ENCODE data around the gene SRPK2.

DNA sequence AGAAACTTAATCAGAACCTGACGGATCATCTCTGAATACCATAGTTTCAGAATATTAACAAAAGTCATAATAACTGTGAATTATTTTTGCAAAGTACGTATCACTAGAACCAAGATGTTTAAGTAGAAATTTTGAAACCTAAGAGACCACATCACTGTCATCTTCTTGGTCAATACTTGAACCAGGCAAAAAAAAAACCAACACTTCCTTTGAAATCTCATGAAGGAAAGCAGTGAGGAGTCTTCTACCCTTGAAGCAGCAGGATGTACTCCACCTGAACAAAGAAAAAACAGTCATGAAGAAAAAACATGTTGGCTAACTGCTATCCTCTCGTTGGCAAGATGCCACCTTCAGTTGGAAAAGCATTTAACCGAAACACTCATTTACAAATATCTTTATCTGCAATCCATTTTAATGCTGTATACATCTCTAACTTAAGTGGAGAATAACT, 82.4 kb downstream of the SRPK2 start:
- TF ChIP-seq, protein P1, sequence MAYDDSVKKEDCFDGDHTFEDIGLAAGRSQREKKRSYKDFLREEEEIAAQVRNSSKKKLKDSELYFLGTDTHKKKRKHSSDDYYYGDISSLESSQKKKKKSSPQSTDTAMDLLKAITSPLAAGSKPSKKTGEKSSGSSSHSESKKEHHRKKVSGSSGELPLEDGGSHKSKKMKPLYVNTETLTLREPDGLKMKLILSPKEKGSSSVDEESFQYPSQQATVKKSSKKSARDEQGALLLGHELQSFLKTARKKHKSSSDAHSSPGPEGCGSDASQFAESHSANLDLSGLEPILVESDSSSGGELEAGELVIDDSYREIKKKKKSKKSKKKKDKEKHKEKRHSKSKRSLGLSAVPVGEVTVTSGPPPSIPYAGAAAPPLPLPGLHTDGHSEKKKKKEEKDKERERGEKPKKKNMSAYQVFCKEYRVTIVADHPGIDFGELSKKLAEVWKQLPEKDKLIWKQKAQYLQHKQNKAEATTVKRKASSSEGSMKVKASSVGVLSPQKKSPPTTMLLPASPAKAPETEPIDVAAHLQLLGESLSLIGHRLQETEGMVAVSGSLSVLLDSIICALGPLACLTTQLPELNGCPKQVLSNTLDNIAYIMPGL (CRISPR knock-in tag; IDR thresholded peaks at IDR 0.05), result no peak
- no peak for TF ChIP-seq ESRRA (CRISPR knock-in tag; IDR thresholded peaks at IDR 0.05; ENCODE audit: borderline replicate concordance)
- TF ChIP-seq, protein P2, sequence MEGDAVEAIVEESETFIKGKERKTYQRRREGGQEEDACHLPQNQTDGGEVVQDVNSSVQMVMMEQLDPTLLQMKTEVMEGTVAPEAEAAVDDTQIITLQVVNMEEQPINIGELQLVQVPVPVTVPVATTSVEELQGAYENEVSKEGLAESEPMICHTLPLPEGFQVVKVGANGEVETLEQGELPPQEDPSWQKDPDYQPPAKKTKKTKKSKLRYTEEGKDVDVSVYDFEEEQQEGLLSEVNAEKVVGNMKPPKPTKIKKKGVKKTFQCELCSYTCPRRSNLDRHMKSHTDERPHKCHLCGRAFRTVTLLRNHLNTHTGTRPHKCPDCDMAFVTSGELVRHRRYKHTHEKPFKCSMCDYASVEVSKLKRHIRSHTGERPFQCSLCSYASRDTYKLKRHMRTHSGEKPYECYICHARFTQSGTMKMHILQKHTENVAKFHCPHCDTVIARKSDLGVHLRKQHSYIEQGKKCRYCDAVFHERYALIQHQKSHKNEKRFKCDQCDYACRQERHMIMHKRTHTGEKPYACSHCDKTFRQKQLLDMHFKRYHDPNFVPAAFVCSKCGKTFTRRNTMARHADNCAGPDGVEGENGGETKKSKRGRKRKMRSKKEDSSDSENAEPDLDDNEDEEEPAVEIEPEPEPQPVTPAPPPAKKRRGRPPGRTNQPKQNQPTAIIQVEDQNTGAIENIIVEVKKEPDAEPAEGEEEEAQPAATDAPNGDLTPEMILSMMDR (IDR thresholded peaks at IDR 0.05), result no peak
- TF ChIP-seq NFATC4 (CRISPR knock-in tag; IDR thresholded peaks at IDR 0.05), result no peak
- no peak for TF ChIP-seq NFYB (CRISPR knock-in tag; conservative IDR thresholded peaks at IDR 0.05; ENCODE audit: low read depth)
- TF ChIP-seq, protein P3, sequence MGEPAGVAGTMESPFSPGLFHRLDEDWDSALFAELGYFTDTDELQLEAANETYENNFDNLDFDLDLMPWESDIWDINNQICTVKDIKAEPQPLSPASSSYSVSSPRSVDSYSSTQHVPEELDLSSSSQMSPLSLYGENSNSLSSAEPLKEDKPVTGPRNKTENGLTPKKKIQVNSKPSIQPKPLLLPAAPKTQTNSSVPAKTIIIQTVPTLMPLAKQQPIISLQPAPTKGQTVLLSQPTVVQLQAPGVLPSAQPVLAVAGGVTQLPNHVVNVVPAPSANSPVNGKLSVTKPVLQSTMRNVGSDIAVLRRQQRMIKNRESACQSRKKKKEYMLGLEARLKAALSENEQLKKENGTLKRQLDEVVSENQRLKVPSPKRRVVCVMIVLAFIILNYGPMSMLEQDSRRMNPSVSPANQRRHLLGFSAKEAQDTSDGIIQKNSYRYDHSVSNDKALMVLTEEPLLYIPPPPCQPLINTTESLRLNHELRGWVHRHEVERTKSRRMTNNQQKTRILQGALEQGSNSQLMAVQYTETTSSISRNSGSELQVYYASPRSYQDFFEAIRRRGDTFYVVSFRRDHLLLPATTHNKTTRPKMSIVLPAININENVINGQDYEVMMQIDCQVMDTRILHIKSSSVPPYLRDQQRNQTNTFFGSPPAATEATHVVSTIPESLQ (CRISPR knock-in tag; IDR thresholded peaks at IDR 0.05), result no peak
- TF ChIP-seq, protein P4, sequence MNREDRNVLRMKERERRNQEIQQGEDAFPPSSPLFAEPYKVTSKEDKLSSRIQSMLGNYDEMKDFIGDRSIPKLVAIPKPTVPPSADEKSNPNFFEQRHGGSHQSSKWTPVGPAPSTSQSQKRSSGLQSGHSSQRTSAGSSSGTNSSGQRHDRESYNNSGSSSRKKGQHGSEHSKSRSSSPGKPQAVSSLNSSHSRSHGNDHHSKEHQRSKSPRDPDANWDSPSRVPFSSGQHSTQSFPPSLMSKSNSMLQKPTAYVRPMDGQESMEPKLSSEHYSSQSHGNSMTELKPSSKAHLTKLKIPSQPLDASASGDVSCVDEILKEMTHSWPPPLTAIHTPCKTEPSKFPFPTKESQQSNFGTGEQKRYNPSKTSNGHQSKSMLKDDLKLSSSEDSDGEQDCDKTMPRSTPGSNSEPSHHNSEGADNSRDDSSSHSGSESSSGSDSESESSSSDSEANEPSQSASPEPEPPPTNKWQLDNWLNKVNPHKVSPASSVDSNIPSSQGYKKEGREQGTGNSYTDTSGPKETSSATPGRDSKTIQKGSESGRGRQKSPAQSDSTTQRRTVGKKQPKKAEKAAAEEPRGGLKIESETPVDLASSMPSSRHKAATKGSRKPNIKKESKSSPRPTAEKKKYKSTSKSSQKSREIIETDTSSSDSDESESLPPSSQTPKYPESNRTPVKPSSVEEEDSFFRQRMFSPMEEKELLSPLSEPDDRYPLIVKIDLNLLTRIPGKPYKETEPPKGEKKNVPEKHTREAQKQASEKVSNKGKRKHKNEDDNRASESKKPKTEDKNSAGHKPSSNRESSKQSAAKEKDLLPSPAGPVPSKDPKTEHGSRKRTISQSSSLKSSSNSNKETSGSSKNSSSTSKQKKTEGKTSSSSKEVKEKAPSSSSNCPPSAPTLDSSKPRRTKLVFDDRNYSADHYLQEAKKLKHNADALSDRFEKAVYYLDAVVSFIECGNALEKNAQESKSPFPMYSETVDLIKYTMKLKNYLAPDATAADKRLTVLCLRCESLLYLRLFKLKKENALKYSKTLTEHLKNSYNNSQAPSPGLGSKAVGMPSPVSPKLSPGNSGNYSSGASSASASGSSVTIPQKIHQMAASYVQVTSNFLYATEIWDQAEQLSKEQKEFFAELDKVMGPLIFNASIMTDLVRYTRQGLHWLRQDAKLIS (CRISPR knock-in tag; IDR thresholded peaks at IDR 0.05; ENCODE audit: borderline replicate concordance), result no peak
- no peak for TF ChIP-seq TEAD4 (CRISPR knock-in tag; IDR thresholded peaks at IDR 0.05)
- TF ChIP-seq, protein P5, sequence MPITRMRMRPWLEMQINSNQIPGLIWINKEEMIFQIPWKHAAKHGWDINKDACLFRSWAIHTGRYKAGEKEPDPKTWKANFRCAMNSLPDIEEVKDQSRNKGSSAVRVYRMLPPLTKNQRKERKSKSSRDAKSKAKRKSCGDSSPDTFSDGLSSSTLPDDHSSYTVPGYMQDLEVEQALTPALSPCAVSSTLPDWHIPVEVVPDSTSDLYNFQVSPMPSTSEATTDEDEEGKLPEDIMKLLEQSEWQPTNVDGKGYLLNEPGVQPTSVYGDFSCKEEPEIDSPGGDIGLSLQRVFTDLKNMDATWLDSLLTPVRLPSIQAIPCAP (CRISPR knock-in tag; IDR thresholded peaks at IDR 0.05), result no peak
- TF ChIP-seq, protein P6, sequence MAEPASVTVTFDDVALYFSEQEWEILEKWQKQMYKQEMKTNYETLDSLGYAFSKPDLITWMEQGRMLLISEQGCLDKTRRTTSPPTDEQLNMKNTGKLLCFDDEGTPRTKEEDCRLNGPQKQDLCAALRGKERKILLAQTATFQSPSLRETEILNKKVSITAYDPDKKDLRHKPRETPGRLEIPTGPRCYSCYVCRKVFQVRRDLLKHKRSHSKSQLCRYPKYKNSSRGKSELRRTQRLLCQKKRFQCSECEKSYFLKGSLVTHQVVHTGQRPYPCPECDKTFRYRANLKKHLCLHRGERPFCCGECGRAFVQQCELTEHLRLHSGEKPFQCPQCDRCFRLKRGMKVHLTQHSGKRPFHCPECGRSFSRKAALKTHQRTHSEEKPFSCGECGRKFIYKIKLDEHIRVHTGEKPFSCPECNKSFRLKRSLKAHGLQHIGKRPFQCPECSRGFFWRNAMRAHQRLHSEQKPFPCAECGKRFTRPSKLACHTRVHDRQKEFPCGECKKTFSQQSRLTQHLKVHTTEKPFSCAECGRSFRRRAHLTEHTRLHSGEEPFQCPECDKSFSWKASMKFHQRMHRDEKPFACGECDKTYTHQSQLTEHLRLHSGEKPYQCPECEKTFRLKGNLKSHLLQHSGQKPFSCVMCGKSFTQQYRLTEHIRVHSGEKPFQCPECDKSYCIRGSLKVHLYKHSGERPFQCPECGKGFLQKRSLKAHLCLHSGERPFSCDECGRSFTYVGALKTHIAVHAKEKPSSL (CRISPR knock-in tag; conservative IDR thresholded peaks at IDR 0.05), result no peak
